Mucosa of rectum (tissue), 2 donors: ENCODE measurements around the gene SUOX.
"Not testable (repeated sequence)": the region's sequence is repeated elsewhere in the genome, so short reads cannot be mapped to it uniquely, and the experiment has no call there.

ENCODE experiments used
- H3K27ac ChIP-seq, 2 donors: one replicate each; pipeline ENCODE4 v1.7.0; 2013; ENCODE audit warnings: inconsistent platforms in 2 of 2, low read depth in 2 of 2, low read length in 2 of 2
- H3K27me3 ChIP-seq, 2 donors: one replicate each; pipeline ENCODE4 v1.7.0; 2013; ENCODE audit warnings: low read length in 2 of 2; ENCODE audit not compliant: control insufficient read depth in 2 of 2, insufficient read depth in 2 of 2
- H3K36me3 ChIP-seq, 2 donors: one replicate each; pipeline ENCODE4 v1.7.0; 2013; ENCODE audit warnings: low read length in 2 of 2; ENCODE audit not compliant: control insufficient read depth in 2 of 2, insufficient read depth in 2 of 2
- H3K4me1 ChIP-seq, 2 donors: one replicate each; pipeline ENCODE4 v1.7.0; 2013; ENCODE audit warnings: low read length in 2 of 2, mild to moderate bottlenecking in 1 of 2; ENCODE audit not compliant: control insufficient read depth in 2 of 2, insufficient read depth in 2 of 2
- H3K4me3 ChIP-seq, 2 donors: one replicate each; pipeline ENCODE4 v1.7.0; 2013; ENCODE audit warnings: low read length in 2 of 2
- H3K9ac ChIP-seq, 2 donors: one replicate each; pipeline ENCODE4 v1.7.0; 2013; ENCODE audit warnings: low read length in 2 of 2, low read depth in 1 of 2, mild to moderate bottlenecking in 1 of 2
- H3K9me3 ChIP-seq, 2 donors: one replicate each; pipeline ENCODE4 v1.7.0; 2013; ENCODE audit warnings: low read length in 2 of 2; ENCODE audit not compliant: control insufficient read depth in 2 of 2
- donor health status: healthy.
- donor health status: Normal muscosa, but diverticular disease.

The SUOX gene

DNA sequence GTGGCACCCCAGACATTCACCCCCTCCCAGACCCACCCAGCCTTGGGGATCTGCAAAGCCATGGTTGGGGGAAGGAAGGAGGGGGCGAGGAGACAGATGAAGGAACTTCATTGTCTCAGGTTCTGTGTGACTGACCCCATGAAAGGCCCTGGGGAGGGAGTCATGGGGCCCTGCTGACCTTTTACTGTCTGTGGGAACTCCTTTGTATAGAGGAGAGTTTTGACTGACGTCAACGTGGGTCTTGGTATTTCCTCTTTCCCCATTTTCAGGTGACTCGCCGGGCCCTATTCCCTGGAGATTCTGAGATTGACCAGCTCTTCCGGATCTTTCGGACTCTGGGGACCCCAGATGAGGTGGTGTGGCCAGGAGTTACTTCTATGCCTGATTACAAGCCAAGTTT is 26.3 kb upstream of the SUOX start:
- Histone ChIP-seq H3K27ac (no peak overlapping the region), H3K4me3 (no peak overlapping the region), H3K4me1 (peaks cover 29 to 37% of the 10 kb centered on the region in 2 donors), H3K9ac (no peak overlapping the region), H3K36me3 (no peaks in the 10 kb centered on the region), H3K27me3 (no peaks in the 10 kb centered on the region), H3K9me3 (no peaks in the 10 kb centered on the region)

DNA sequence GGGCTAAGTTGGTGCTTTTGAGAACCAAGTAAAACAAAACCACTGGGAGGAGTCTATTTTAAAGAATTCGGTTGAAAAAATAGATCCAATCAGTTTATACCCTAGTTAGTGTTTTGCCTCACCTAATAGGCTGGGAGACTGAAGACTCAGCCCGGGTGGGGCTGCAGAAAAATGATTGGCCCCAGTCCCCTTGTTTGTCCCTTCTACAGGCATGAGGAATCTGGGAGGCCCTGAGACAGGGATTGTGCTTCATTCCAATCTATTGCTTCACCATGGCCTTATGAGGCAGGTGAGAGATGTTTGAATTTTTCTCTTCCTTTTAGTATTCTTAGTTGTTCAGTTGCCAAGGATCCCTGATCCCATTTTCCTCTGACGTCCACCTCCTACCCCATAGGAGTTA is 25.0 kb upstream of the SUOX start:
- no peaks in the 10 kb centered on the region for H3K9me3 ChIP-seq
- no peak overlapping the region for H3K4me3 ChIP-seq
- H3K27ac ChIP-seq, result peak overlapping the region in 1 of 2 donors; percentile 97
- peaks cover 27 to 38% of the 10 kb centered on the region in 2 donors for H3K4me1 ChIP-seq
- no peaks in the 10 kb centered on the region for H3K36me3 ChIP-seq
- peak overlapping the region in 1 of 2 donors; percentile 95 for H3K9ac ChIP-seq
- H3K27me3 ChIP-seq, result no peaks in the 10 kb centered on the region

DNA sequence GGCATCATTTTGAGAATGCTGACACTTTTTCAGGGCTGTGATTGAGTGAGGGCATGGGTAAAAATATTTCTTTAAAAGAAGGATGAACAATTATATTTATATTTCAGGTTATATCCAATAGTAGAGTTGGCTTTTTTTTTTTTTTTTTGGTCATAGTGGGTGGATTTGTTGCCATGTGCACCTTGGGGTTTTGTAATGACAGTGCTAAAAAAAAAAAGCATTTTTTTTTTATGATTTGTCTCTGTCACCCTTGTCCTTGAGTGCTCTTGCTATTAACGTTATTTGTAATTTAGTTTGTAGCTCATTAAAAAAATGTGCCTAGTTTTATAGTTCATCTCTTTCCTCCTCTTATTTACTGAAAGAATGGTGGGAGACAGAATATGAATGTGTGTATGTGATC is 24.6 kb upstream of the SUOX start:
- peaks cover 25 to 38% of the 10 kb centered on the region in 2 donors for H3K4me1 ChIP-seq
- no peaks in the 10 kb centered on the region for H3K9me3 ChIP-seq
- H3K27me3 ChIP-seq, result no peaks in the 10 kb centered on the region
- peak overlapping the region; percentile 78 to 88 for H3K4me3 ChIP-seq
- H3K27ac ChIP-seq, result peak overlapping the region; percentile 94 to 97
- H3K9ac ChIP-seq, result peak overlapping the region; percentile 78 to 95
- no peaks in the 10 kb centered on the region for H3K36me3 ChIP-seq

DNA sequence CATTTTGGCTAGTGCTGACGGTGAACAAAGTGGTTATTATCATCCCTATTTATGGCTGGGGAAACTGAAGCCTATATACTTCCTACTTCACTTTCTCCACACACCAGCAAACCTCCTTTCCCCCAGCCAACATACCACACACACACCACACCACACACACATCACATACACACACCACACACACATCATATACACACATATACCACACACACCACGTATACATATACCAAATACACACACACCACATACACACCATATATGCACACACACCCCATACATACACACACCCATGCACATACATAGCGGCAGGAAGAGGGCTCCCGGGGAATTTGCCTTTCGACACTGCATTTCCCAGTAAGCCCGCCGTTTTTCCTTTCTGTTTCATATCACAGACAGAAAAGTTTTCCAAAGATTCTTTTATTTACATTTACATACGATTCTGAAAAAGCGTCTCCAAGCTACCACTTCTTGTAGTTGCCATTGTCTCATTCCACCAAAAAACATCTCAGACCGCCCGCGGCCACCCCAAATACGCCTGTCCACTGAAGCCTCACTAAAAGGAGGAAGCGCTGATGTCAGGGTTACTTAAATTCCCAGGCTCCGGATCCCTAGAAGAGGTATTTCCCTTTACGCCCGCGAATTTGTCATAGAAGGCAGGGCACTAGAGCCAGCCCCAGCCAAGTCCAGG is 24.0 kb upstream of the SUOX start:
- no peaks in the 10 kb centered on the region for H3K36me3 ChIP-seq
- H3K9me3 ChIP-seq, result no peaks in the 10 kb centered on the region
- peaks cover 25 to 38% of the 10 kb centered on the region in 2 donors for H3K4me1 ChIP-seq
- peak overlapping the region; percentile 78 to 95 for H3K9ac ChIP-seq
- peak overlapping the region; percentile 94 to 97 for H3K27ac ChIP-seq
- H3K4me3 ChIP-seq, result peak overlapping the region; percentile 78 to 88
- no peaks in the 10 kb centered on the region for H3K27me3 ChIP-seq

DNA sequence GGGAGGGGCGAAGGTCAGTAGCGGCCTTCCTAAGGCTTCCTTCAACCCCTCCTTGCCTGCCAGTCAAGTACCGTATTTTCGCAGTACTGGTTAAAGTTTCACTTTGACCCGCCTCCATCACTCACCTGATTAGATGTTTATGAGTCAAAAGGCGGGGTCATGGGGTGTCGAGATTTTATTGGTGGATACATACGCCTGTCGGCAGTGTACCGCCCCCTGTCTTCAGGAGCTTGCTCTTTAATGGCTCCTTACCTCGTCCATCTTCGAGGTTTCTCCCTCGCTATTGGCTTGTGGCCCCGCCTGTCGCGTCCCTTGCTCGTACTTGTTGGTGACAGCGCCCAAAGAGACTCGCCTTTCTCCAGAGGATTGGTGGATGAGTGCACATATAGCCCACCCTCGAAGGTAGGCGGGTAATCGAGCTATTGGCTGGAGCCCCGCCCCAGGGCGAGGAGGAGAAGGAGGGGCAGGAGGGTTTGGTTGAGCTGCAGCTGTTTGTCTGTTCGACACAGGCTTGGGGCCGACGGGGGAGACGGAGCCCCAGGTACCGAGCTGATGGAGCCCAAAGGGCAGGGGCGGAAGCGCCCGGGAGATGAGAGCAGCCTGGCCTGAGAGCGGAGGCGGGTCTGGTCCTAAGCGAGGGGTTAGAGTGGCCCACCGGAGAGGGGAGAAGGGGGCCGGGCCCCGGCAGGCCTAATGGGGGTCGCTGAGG is 23.3 kb upstream of the SUOX start, which contains the start of gene RAB5B:
RAB5B (plus strand) TSS at position 480 of the 709 bp plus-strand sequence. CDS start 12,883 bp downstream, outside the sequence.
- Histone ChIP-seq H3K9me3 (no peaks in the 10 kb centered on the region), H3K27ac (peak within 1 kb of the TSS; percentile 95 to 97), H3K4me1 (peaks cover 25 to 38% of the 10 kb centered on the region in 2 donors), H3K4me3 (peak within 1 kb of the TSS; percentile 88 to 99), H3K36me3 (no peaks in the 10 kb centered on the region), H3K27me3 (no peaks in the 10 kb centered on the region), H3K9ac (peak within 1 kb of the TSS; percentile 96 to 100)

DNA sequence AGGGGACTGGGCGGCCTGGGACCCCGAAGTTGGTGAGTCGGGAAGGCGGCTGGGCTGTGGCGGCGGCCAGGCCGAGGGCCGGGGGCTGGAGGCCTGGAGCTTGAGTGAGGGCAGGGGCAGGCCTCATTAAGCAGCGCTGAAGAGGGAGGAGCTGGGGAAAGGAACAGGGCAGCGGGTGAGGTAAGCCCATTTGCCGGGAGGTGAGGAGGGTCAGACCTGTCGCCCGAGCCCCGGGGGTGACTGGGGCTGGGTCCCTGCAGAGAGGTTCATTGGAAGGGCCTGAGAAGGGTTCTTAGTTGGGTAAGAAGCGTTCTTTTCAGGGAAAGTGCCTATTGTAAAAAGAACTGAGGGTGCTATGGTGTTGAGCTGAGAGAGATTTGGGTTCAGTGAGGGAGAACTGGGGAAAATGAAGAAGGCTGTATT is 22.8 kb upstream of the SUOX start:
- Histone ChIP-seq H3K27ac (peak overlapping the region; percentile 95 to 96), H3K9me3 (no peaks in the 10 kb centered on the region), H3K36me3 (peaks cover 0 to 3% of the 10 kb centered on the region in 2 donors), H3K4me3 (peak overlapping the region; percentile 86 to 99), H3K4me1 (peaks cover 25 to 38% of the 10 kb centered on the region in 2 donors), H3K27me3 (no peaks in the 10 kb centered on the region), H3K9ac (peak overlapping the region; percentile 96 to 100)

DNA sequence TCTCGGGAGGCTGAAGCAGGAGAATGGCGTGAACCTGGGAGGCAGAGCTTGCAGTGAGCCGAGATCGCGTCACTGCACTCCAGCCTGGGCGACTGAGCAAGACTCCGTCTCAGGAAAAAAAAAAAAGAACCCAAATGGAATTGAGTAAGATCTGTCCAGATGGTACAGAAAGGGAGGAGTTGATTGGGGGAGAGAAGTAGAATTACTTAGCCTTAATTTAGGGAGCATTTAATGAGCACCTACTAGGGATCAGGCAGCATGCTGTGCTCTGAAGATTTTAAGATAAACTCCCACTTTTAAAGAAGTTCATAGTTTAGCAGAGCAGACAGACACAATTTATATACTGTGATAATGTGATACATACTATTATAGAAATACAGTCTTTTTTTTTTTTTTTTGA is 18.7 kb upstream of the SUOX start:
- Histone ChIP-seq H3K36me3 (peaks cover 3 to 8% of the 10 kb centered on the region in 2 donors), H3K27ac (no peak overlapping the region), H3K4me1 (peaks cover 18 to 29% of the 10 kb centered on the region in 2 donors), H3K9me3 (no peaks in the 10 kb centered on the region), H3K4me3 (no peak overlapping the region), H3K9ac (no peak overlapping the region), H3K27me3 (no peaks in the 10 kb centered on the region)

DNA sequence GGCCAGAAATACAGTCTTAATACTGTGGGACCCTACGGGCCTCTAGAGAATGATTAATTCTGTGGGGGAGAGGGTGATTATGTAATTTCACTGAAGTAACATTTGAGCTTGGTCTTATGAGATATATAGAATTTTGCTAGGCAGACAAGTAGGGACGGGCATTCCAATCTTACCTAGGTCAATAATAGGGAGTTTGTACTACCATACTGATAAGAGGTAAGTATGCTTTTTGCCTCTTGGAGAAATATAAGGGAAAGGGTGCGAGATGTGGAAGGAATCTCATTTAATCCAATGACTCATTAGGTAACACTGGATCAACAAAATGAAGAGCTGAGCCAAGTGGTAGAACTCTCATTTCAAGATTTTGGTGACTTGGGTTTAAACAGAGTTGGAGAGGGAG is 18.0 kb upstream of the SUOX start:
- no peak overlapping the region for H3K9ac ChIP-seq
- H3K9me3 ChIP-seq, result no peaks in the 10 kb centered on the region
- peaks cover 18 to 29% of the 10 kb centered on the region in 2 donors for H3K4me1 ChIP-seq
- H3K4me3 ChIP-seq, result no peak overlapping the region
- H3K36me3 ChIP-seq, result peaks cover 5 to 8% of the 10 kb centered on the region in 2 donors
- no peak overlapping the region for H3K27ac ChIP-seq
- H3K27me3 ChIP-seq, result no peaks in the 10 kb centered on the region

DNA sequence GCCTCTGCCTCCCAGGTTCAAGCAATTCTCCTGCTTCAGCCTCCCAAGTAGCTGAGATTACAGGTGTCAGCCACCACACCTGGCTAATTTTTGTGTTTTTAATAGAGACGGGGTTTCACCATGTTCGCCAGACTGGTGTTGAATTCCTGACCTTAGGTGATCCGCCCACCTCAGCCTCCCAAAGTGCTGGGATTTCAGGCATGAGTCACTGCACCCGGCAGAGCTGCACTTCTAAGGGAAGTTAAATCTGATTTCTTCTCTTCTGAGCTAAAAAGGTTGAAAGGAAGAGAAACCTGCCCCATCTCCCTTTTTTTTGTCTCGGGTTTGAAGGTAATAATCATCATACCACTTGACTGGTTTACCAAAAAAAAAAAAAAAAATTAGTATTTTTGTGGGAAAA is 15.2 kb upstream of the SUOX start:
- not testable (repeated sequence) for H3K27ac ChIP-seq, H3K9me3 ChIP-seq, H3K27me3 ChIP-seq, H3K9ac ChIP-seq, H3K4me3 ChIP-seq
- Histone ChIP-seq H3K36me3 (peaks cover 8 to 20% of the 10 kb centered on the region in 2 donors), H3K4me1 (peaks cover 7 to 12% of the 10 kb centered on the region in 2 donors)

DNA sequence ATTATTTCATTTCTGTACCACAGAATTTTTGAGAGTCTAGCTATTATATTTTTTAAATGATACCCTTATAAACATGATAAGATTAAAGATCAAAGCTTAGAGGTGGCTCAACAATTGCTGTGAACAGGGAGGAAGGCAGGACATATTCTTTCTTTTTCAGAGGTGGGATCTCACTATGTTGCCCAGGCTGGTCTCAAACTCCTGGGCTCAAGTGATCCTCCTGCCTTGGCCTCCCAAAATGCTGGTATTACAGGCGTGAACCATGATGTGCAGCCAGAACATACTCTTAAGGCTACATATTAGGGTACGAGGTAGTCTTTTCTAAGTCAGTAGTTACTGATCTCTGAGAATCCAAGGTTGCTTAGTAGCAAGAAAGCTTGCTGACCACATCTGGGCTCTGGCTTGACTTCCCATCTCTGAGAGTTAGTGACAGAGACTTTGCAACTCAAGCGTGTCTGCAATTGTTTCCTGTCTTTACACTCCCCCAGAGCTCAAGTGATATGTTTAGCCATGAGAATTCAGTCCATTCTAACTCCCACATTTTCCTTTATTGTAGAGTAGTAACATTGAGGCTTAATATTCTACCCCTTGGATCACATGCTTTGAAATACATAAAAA is 14.6 kb upstream of the SUOX start:
- H3K27ac ChIP-seq, result no peak overlapping the region
- no peak overlapping the region for H3K4me3 ChIP-seq
- peaks cover 4 to 6% of the 10 kb centered on the region in 2 donors for H3K4me1 ChIP-seq
- H3K27me3 ChIP-seq, result no peaks in the 10 kb centered on the region
- H3K9me3 ChIP-seq, result no peaks in the 10 kb centered on the region
- peaks cover 14 to 21% of the 10 kb centered on the region in 2 donors for H3K36me3 ChIP-seq
- no peak overlapping the region for H3K9ac ChIP-seq
